Effector memory CD4-positive, alpha-beta T cell (primary cell): ENCODE measurements around the gene STEAP1.
"Not testable (repeated sequence)": the region's sequence is repeated elsewhere in the genome, so short reads cannot be mapped to it uniquely, and the experiment has no call there.

Source experiments
- DNase-seq, 3 donors: peaks; one replicate each; pipeline ENCODE4 v3.0.0-alpha.2; 2020
- H3K27ac ChIP-seq: 2 replicates; pipeline ENCODE4 v1.7.0; 2013; ENCODE audit warnings: mild to moderate bottlenecking, low read length, moderate library complexity; ENCODE audit not compliant: insufficient read depth, poor library complexity, severe bottlenecking
- H3K27me3 ChIP-seq: replicated peaks from 2 replicates; pipeline ENCODE4 v1.7.0; 2013; ENCODE audit warnings: mild to moderate bottlenecking, low read length; ENCODE audit not compliant: insufficient read depth, control insufficient read depth, poor library complexity, severe bottlenecking
- H3K36me3 ChIP-seq: 2 replicates; pipeline ENCODE4 v1.7.0; 2013; ENCODE audit warnings: mild to moderate bottlenecking, low read length, moderate library complexity; ENCODE audit not compliant: control insufficient read depth, insufficient read depth
- H3K4me1 ChIP-seq: 2 replicates; pipeline ENCODE4 v1.7.0; 2013; ENCODE audit warnings: low read length, mild to moderate bottlenecking; ENCODE audit not compliant: control insufficient read depth, insufficient read depth, poor library complexity, severe bottlenecking
- H3K4me3 ChIP-seq: 2 replicates; pipeline ENCODE4 v1.7.0; 2013; ENCODE audit warnings: low read length, low read depth, mild to moderate bottlenecking; ENCODE audit not compliant: insufficient read depth, poor library complexity, severe bottlenecking
- H3K9me3 ChIP-seq: 2 replicates; pipeline ENCODE4 v1.7.0; 2013; ENCODE audit warnings: mild to moderate bottlenecking, low read length, moderate library complexity; ENCODE audit not compliant: control insufficient read depth

Gene STEAP1

DNA sequence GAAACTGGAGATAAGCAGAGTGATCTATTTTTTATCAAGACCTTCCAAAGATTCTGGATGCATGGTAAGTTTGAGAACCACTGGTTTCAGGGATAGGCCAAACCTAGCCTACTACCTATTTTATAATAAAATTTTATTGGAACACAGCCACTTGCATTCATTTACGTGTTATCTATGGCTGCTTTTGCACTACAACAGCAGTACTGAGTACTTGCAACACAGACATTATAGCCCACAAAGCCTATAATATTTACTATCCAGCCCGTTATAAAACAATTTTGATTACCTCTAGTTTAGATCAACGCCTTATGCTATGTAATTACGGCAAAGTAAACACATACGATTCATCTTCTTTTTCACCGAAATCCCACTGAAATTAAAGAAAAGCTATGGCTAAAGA lies 18.4 kb downstream of the STEAP1 start:
- no peaks in the 10 kb centered on the region for H3K36me3 ChIP-seq
- H3K4me3 ChIP-seq, result no peak overlapping the region
- H3K9me3 ChIP-seq, result no peaks in the 10 kb centered on the region
- H3K4me1 ChIP-seq, result no peaks in the 10 kb centered on the region
- H3K27ac ChIP-seq, result no peak overlapping the region
- DNase-seq, result no peak
- H3K27me3 ChIP-seq, result no peaks in the 10 kb centered on the region

DNA sequence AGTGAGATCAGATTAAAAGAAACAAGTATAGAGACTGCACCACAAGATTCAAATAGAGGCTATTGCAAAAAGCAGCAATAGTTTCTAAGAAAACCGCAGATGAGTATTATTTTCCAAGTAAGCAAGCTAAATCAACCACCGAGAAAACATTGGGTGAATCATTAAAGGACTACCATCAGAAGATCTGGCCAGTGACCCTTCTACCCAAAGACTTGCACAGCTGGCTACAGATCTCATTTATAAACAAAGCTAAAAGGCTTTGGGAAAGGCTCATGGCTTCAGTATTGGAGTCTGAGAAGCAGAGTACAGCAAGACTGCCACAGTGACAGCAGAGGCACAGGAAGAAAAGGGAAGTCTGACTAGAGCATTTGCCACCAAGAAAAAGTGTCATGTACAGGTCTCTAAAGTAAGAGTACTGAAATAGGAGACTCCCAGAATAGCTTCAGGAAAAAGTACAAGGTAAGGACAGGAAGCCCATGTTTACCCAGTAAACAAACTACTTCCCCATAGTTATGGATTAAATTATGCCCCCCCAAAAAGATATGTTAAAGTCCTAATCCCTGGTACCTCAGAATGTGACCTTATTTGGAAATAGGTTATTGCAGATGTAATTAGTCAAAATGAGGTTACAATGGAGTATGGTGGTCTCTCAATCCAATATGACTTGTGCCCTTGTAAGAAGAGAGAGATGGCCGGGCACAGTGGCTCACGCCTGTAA lies 19.0 kb downstream of the STEAP1 start:
- H3K27me3 ChIP-seq, result no peaks in the 10 kb centered on the region
- no peaks in the 10 kb centered on the region for H3K4me1 ChIP-seq
- DNase-seq, result no peak
- H3K36me3 ChIP-seq, result no peaks in the 10 kb centered on the region
- no peak overlapping the region for H3K27ac ChIP-seq
- H3K9me3 ChIP-seq, result no peaks in the 10 kb centered on the region
- no peak overlapping the region for H3K4me3 ChIP-seq

GRCh38 chr7:90175667-90176066 lies 21.4 kb downstream of the STEAP1 start:
- no peak for DNase-seq

GRCh38 chr7:90176195-90176594 lies 21.9 kb downstream of the STEAP1 start:
- H3K36me3 ChIP-seq, result no peaks in the 10 kb centered on the region
- no peaks in the 10 kb centered on the region for H3K9me3 ChIP-seq
- no peaks in the 10 kb centered on the region for H3K4me1 ChIP-seq
- no peaks in the 10 kb centered on the region for H3K27me3 ChIP-seq
- H3K4me3 ChIP-seq, result no peak overlapping the region
- DNase-seq, result no peak
- H3K27ac ChIP-seq, result no peak overlapping the region

More at GRCh38 chr7:90175667-90176066, 21.4 kb downstream of the STEAP1 start:
- Histone ChIP-seq H3K27ac (no peak overlapping the region), H3K27me3 (no peaks in the 10 kb centered on the region), H3K4me1 (no peaks in the 10 kb centered on the region), H3K9me3 (no peaks in the 10 kb centered on the region), H3K36me3 (no peaks in the 10 kb centered on the region), H3K4me3 (no peak overlapping the region)

- Histone ChIP-seq H3K36me3 (no peaks in the 10 kb centered on the region), H3K4me3 (no peak overlapping the region), H3K27me3 (no peaks in the 10 kb centered on the region), H3K27ac (no peak overlapping the region), H3K9me3 (no peaks in the 10 kb centered on the region), H3K4me1 (no peaks in the 10 kb centered on the region)
- no peak for DNase-seq
These were observed 23.9 kb downstream of the STEAP1 start for GRCh38 chr7:90178166-90178565.

GRCh38 chr7:90178679-90179278 lies 24.5 kb downstream of the STEAP1 start:
- no peaks in the 10 kb centered on the region for H3K36me3 ChIP-seq
- DNase-seq, result no peak
- H3K27ac ChIP-seq, result no peak overlapping the region
- H3K27me3 ChIP-seq, result no peaks in the 10 kb centered on the region
- no peaks in the 10 kb centered on the region for H3K9me3 ChIP-seq
- H3K4me3 ChIP-seq, result no peak overlapping the region
- no peaks in the 10 kb centered on the region for H3K4me1 ChIP-seq

DNA sequence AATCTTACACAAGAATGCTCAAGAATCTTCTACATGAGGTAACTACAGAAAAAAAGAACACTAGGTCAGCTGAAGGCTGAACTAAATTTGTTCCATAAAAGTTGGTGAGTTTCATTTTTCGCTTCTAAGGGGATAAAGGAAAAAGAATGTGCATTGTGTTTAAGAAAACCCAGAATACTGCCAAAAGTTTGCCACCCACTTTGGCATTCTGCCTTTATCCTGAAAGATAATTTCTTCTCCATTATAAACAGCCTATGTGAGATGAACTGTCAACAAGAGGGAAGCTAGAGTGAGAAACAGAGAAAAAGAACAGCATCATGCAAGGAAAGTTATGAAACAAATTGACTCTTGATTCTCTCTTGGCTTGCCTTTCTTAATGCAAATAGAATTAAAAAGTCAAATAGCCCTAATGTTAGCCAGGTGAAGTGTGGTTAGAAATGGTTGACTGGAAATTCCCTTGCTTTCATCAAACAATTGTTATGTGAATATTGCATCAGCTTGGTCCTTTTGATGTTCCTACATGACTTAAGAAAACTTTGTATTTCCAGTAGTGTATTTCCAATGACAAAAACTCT lies 25.8 kb downstream of the STEAP1 start:
- DNase-seq, result no peak
- Histone ChIP-seq H3K27me3 (no peaks in the 10 kb centered on the region), H3K4me3 (no peak overlapping the region), H3K4me1 (no peaks in the 10 kb centered on the region), H3K9me3 (no peaks in the 10 kb centered on the region), H3K27ac (no peak overlapping the region), H3K36me3 (no peaks in the 10 kb centered on the region)

DNA sequence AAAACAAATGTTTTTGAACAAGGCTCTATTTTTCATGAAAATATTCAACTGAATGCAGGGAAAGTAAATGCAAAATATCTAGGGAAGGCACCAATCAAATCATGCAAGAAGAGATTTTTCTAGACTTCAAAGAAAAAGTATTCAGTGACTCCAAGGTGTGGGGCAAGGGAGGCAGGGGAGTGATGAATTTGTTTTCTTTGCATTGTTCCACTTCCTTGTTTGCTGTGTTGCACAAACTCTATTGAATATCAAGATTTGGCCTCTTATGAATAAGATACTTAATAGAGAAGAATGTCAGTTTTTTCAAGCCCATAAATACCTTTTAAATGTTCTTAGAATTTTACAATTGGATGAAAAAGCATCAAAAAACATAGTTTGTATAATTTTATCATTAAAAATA lies 26.4 kb downstream of the STEAP1 start:
- Histone ChIP-seq H3K4me3 (no peak overlapping the region), H3K4me1 (no peaks in the 10 kb centered on the region), H3K9me3 (no peaks in the 10 kb centered on the region), H3K27me3 (no peaks in the 10 kb centered on the region), H3K27ac (no peak overlapping the region), H3K36me3 (no peaks in the 10 kb centered on the region)
- no peak for DNase-seq

DNA sequence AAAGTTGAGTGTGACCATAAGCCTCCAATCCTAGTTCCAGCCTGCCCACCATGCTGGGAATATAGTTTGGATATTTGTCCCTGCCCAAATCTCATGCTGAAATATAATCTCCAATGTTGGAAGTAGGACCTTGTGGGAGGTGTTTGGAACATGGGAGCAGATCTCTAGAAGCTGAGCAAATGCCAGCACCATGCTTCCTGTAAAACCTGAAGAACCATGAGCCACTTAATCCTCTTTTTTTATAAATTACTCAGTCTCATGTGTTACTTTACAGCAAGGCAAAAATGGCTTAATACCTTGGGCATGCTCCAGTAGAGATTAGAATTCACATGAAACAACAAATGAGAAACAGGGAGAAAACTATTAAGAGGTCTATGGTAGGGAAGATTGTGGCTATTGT lies 27.2 kb downstream of the STEAP1 start:
- Histone ChIP-seq H3K4me1 (no peaks in the 10 kb centered on the region), H3K4me3 (no peak overlapping the region), H3K27me3 (no peaks in the 10 kb centered on the region), H3K36me3 (no peaks in the 10 kb centered on the region), H3K9me3 (no peaks in the 10 kb centered on the region), H3K27ac (no peak overlapping the region)
- no peak for DNase-seq

- H3K27me3 ChIP-seq, DNase-seq, H3K4me1 ChIP-seq, H3K36me3 ChIP-seq, H3K27ac ChIP-seq, H3K9me3 ChIP-seq, H3K4me3 ChIP-seq: not testable (repeated sequence)
These were observed 32.0 kb downstream of the STEAP1 start for GRCh38 chr7:90186290-90186689.
